Measurements from ENCODE around the gene ZNF768. TPM values are rescaled to one million over a fixed set of nuclear protein-coding genes. Genes with fewer than 3 reads are reported as not detected.

ZNF768 gene
- total and polyA plus RNA-seq, 4 donors, result 22.3 to 40.2 (median 26.4) TPM

- Histone ChIP-seq H3K27me3 (ENCODE audit: control insufficient read depth in 1 of 2, insufficient read depth in 2 of 2, low read length in 1 of 2) (no peaks in the 10 kb centered on the region), H3K4me1 (ENCODE audit: control insufficient read depth in 1 of 2, insufficient read depth in 2 of 2, low read length in 2 of 2) (no peaks in the 10 kb centered on the region), H3K36me3 (ENCODE audit: control insufficient read depth in 1 of 2, insufficient read depth in 2 of 2, low read length in 1 of 2) (peaks cover 0 to 4% of the 10 kb centered on the region in 2 donors), H3K9me3 (ENCODE audit: control insufficient read depth, low read length) (no peaks in the 10 kb centered on the region), H3K4me3 (ENCODE audit: low read length in 2 of 2) (no peak overlapping the region), H3K27ac (ENCODE audit: low read depth in 1 of 2, low read length in 2 of 2) (no peak overlapping the region)
- intact Hi-C loops (cut with DNase I), result loop anchor here in 1 of 2 donors (10.0 kb wide), 1 partner anchor 54 kb away; the partner anchor contains the start of gene ZNF785
- WGBS, 2 donors, result 82 to 85% methylated on average over 13 of the region's 13 CpGs
- no peak for DNase-seq
- no peak for ATAC-seq (ENCODE audit: low FRiP score)
These were observed 4.0 kb upstream of the ZNF768 start for GRCh38 chr16:30530163-30531037.

GRCh38 chr16:30528799-30529457, 2.6 kb upstream of the ZNF768 start:
- DNase-seq, result no peak
- ATAC-seq (ENCODE audit: low FRiP score), result no peak
- Histone ChIP-seq H3K27me3 (ENCODE audit: control insufficient read depth in 1 of 2, insufficient read depth in 2 of 2, low read length in 1 of 2) (no peaks in the 10 kb centered on the region), H3K4me3 (ENCODE audit: low read length in 2 of 2) (no peak overlapping the region), H3K36me3 (ENCODE audit: control insufficient read depth in 1 of 2, insufficient read depth in 2 of 2, low read length in 1 of 2) (peaks cover 0 to 4% of the 10 kb centered on the region in 2 donors), H3K4me1 (ENCODE audit: control insufficient read depth in 1 of 2, insufficient read depth in 2 of 2, low read length in 2 of 2) (no peaks in the 10 kb centered on the region), H3K9me3 (ENCODE audit: control insufficient read depth, low read length) (no peaks in the 10 kb centered on the region), H3K27ac (ENCODE audit: low read depth in 1 of 2, low read length in 2 of 2) (no peak overlapping the region)
- 68 to 70% methylated on average over 4 of the region's 4 CpGs for WGBS, 2 donors
- intact Hi-C loops (cut with DNase I), result loop anchor here in 1 of 2 donors (5.0 kb wide), 1 partner anchor 82 kb away; the partner anchor contains the start of gene SEPHS2

GRCh38 chr16:30527635-30528178, 1.3 kb upstream of the ZNF768 start:
- intact Hi-C loops (cut with DNase I), result loop anchor here in 1 of 2 donors (2.0 to 5.0 kb wide), 2 partner anchors 80 to 97 kb away; partner anchors contain the start of genes DCTPP1 and SEPHS2
- H3K4me3 ChIP-seq (ENCODE audit: low read length in 2 of 2), result no peak overlapping the region
- 28 to 30% methylated on average over 14 of the region's 14 CpGs for WGBS, 2 donors

GRCh38 chr16:30526823-30527634, 663 bp upstream of the ZNF768 start:
- WGBS, 2 donors, result 0% methylated on average over 59 to 79 of the region's 79 CpGs
- Histone ChIP-seq H3K27ac (ENCODE audit: low read depth in 1 of 2, low read length in 2 of 2) (peak overlapping the region in 1 of 2 donors; percentile 78), H3K9me3 (ENCODE audit: control insufficient read depth, low read length) (no peaks in the 10 kb centered on the region), H3K27me3 (ENCODE audit: control insufficient read depth in 1 of 2, insufficient read depth in 2 of 2, low read length in 1 of 2) (no peaks in the 10 kb centered on the region), H3K4me1 (ENCODE audit: control insufficient read depth in 1 of 2, insufficient read depth in 2 of 2, low read length in 2 of 2) (no peaks in the 10 kb centered on the region), H3K36me3 (ENCODE audit: control insufficient read depth in 1 of 2, insufficient read depth in 2 of 2, low read length in 1 of 2) (no peaks in the 10 kb centered on the region), H3K4me3 (ENCODE audit: low read length in 2 of 2) (peak overlapping the region; percentile 88)
- DNase-seq (peak; percentile 99 to 100), ATAC-seq (ENCODE audit: low FRiP score) (peak; percentile 97)
- intact Hi-C loops (cut with DNase I), result loop anchor here in 1 of 2 donors (2.0 to 5.0 kb wide), 2 partner anchors 80 to 96 kb away; partner anchors contain the start of genes DCTPP1 and SEPHS2

More at GRCh38 chr16:30527635-30528178, 1.3 kb upstream of the ZNF768 start:
- ATAC-seq (ENCODE audit: low FRiP score), result no peak
- Histone ChIP-seq H3K27me3 (ENCODE audit: control insufficient read depth in 1 of 2, insufficient read depth in 2 of 2, low read length in 1 of 2) (no peaks in the 10 kb centered on the region), H3K4me1 (ENCODE audit: control insufficient read depth in 1 of 2, insufficient read depth in 2 of 2, low read length in 2 of 2) (no peaks in the 10 kb centered on the region), H3K9me3 (ENCODE audit: control insufficient read depth, low read length) (no peaks in the 10 kb centered on the region), H3K36me3 (ENCODE audit: control insufficient read depth in 1 of 2, insufficient read depth in 2 of 2, low read length in 1 of 2) (peaks cover 0 to 4% of the 10 kb centered on the region in 2 donors), H3K27ac (ENCODE audit: low read depth in 1 of 2, low read length in 2 of 2) (peak overlapping the region; percentile 22 to 53)
- peak in 1 of 2 donors; percentile 65 for DNase-seq

- intact Hi-C loops (cut with DNase I), result loop anchor here in 1 of 2 donors (2.0 to 5.0 kb wide), 2 partner anchors 78 to 95 kb away; partner anchors contain the start of genes DCTPP1 and SEPHS2
- no peaks in the 10 kb centered on the region for H3K9me3 ChIP-seq (ENCODE audit: control insufficient read depth, low read length)
- no peaks in the 10 kb centered on the region for H3K27me3 ChIP-seq (ENCODE audit: control insufficient read depth in 1 of 2, insufficient read depth in 2 of 2, low read length in 1 of 2)
- H3K4me1 ChIP-seq (ENCODE audit: control insufficient read depth in 1 of 2, insufficient read depth in 2 of 2, low read length in 2 of 2), result no peaks in the 10 kb centered on the region
- no peak overlapping the region for H3K4me3 ChIP-seq (ENCODE audit: low read length in 2 of 2)
- no peak for ATAC-seq (ENCODE audit: low FRiP score)
- no peaks in the 10 kb centered on the region for H3K36me3 ChIP-seq (ENCODE audit: control insufficient read depth in 1 of 2, insufficient read depth in 2 of 2, low read length in 1 of 2)
- DNase-seq, result no peak
- H3K27ac ChIP-seq (ENCODE audit: low read depth in 1 of 2, low read length in 2 of 2), result no peak overlapping the region
- WGBS, 2 donors, result 55 to 61% methylated on average over 4 of the region's 4 CpGs
These were observed 576 bp downstream of the ZNF768 start for GRCh38 chr16:30525844-30526136.

GRCh38 chr16:30524575-30525568, 1.5 kb downstream of the ZNF768 start:
- intact Hi-C loops (cut with DNase I), result loop anchor here in 1 of 2 donors (5.0 kb wide), 1 partner anchor 78 kb away; the partner anchor contains the start of gene SEPHS2
- no peaks in the 10 kb centered on the region for H3K27me3 ChIP-seq (ENCODE audit: control insufficient read depth in 1 of 2, insufficient read depth in 2 of 2, low read length in 1 of 2)
- no peaks in the 10 kb centered on the region for H3K4me1 ChIP-seq (ENCODE audit: control insufficient read depth in 1 of 2, insufficient read depth in 2 of 2, low read length in 2 of 2)
- no peaks in the 10 kb centered on the region for H3K9me3 ChIP-seq (ENCODE audit: control insufficient read depth, low read length)
- ATAC-seq (ENCODE audit: low FRiP score) (no peak), DNase-seq (no peak)
- no peak overlapping the region for H3K4me3 ChIP-seq (ENCODE audit: low read length in 2 of 2)
- no peak overlapping the region for H3K27ac ChIP-seq (ENCODE audit: low read depth in 1 of 2, low read length in 2 of 2)
- WGBS, 2 donors, result 96 to 97% methylated on average over 59 to 60 of the region's 60 CpGs
- no peaks in the 10 kb centered on the region for H3K36me3 ChIP-seq (ENCODE audit: control insufficient read depth in 1 of 2, insufficient read depth in 2 of 2, low read length in 1 of 2)

- no peaks in the 10 kb centered on the region for H3K36me3 ChIP-seq (ENCODE audit: control insufficient read depth in 1 of 2, insufficient read depth in 2 of 2, low read length in 1 of 2)
- DNase-seq (no peak), ATAC-seq (ENCODE audit: low FRiP score) (no peak)
- no peaks in the 10 kb centered on the region for H3K27me3 ChIP-seq (ENCODE audit: control insufficient read depth in 1 of 2, insufficient read depth in 2 of 2, low read length in 1 of 2)
- H3K4me1 ChIP-seq (ENCODE audit: control insufficient read depth in 1 of 2, insufficient read depth in 2 of 2, low read length in 2 of 2), result no peaks in the 10 kb centered on the region
- intact Hi-C loops (cut with DNase I), result no loop called here
- H3K9me3 ChIP-seq (ENCODE audit: control insufficient read depth, low read length), result no peaks in the 10 kb centered on the region
- H3K4me3 ChIP-seq (ENCODE audit: low read length in 2 of 2), result no peak overlapping the region
- no peak overlapping the region for H3K27ac ChIP-seq (ENCODE audit: low read depth in 1 of 2, low read length in 2 of 2)
- 81 to 85% methylated on average over 26 of the region's 26 CpGs for WGBS, 2 donors
These were observed 2.4 kb downstream of the ZNF768 start for GRCh38 chr16:30523768-30524574.

All from aorta (tissue), 5 donors.